ENCODE data around the gene URGCP. TPM values are rescaled to one million over a fixed set of nuclear protein-coding genes. Genes with fewer than 3 reads are reported as not detected.

The URGCP gene
- total and polyA plus RNA-seq, 2 experiments from 2014 or later = 7.2 to 13.2 TPM

DNA sequence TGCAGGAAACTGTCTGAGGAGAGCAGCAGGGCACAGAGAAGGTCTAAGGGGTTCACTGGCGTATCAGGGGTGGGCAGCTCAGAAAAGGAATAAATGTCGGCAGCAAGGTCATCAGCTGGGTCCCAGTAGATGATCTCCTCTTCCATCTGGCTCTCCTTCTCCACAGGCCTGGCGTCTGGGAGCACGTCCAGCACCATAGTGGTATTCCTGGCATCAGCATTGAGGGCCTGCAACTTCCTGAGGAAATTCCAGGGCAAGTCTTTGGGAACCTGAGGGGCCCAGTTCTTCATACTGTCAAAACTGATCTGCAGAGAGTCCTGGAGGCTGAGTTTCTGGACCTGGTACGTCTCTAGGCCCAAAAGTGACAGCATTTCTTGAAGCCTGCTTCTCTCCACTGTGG lies 27.5 kb downstream of the URGCP start:
- H3K27me3 Mint-ChIP-seq (ENCODE audit: insufficient read depth, low read depth, poor library complexity) = peaks cover 14% of the 10 kb centered on the region
- H3K27ac Mint-ChIP-seq = peak overlapping the region; percentile 45; the same call in 1 of the 2 replicates
- no peaks in the 10 kb centered on the region; the same call in 2 of the 3 replicates for H3K9me3 Mint-ChIP-seq
- TF ChIP-seq ZNF114 (CRISPR knock-in tag; IDR thresholded peaks at IDR 0.05) = no peak
- H3K4me3 Mint-ChIP-seq = no peak overlapping the region
- Histone ChIP-seq H2AFZ (no peak overlapping the region), H3K4me3 (no peak overlapping the region), H3K4me2 (no peak overlapping the region), H3K79me2 (replicated peaks; ENCODE audit: insufficient read depth) (no peaks in the 10 kb centered on the region), H3K36me3 (ENCODE audit: insufficient read depth) (no peaks in the 10 kb centered on the region), H3K9me2 (ENCODE audit: insufficient read depth) (no peaks in the 10 kb centered on the region; the same call in 1 of the 2 replicates), H4K20me1 (replicated peaks; ENCODE audit: insufficient read depth) (no peaks in the 10 kb centered on the region), H3K27me3 (ENCODE audit: insufficient read depth) (no peaks in the 10 kb centered on the region), H3K4me1 (ENCODE audit: insufficient read depth) (peaks cover 7% of the 10 kb centered on the region; the same call in 1 of the 2 replicates), H3K27ac (ENCODE audit: low read depth) (no peak overlapping the region), H3F3A (replicated peaks; ENCODE audit: low read depth) (no peaks in the 10 kb centered on the region)
- DNase-seq (ENCODE audit: low spot score) (no peak), ATAC-seq (no peak)
- peaks cover 16% of the 10 kb centered on the region for H3K4me1 Mint-ChIP-seq
- peaks cover 47% of the 10 kb centered on the region for H3K36me3 Mint-ChIP-seq (ENCODE audit: low read depth)

GRCh38 chr7:43877968-43878864 lies 28.2 kb downstream of the URGCP start:
- ATAC-seq (no peak), DNase-seq (ENCODE audit: low spot score) (no peak)
- H3K4me3 Mint-ChIP-seq = no peak overlapping the region; the same call in 2 of the 3 replicates
- no peak overlapping the region for H3K4me2 ChIP-seq
- H3K9me3 Mint-ChIP-seq = no peaks in the 10 kb centered on the region; the same call in 2 of the 3 replicates
- TF ChIP-seq ETS1 (IDR thresholded peaks at IDR 0.05) = no peak
- TF ChIP-seq, protein P1, sequence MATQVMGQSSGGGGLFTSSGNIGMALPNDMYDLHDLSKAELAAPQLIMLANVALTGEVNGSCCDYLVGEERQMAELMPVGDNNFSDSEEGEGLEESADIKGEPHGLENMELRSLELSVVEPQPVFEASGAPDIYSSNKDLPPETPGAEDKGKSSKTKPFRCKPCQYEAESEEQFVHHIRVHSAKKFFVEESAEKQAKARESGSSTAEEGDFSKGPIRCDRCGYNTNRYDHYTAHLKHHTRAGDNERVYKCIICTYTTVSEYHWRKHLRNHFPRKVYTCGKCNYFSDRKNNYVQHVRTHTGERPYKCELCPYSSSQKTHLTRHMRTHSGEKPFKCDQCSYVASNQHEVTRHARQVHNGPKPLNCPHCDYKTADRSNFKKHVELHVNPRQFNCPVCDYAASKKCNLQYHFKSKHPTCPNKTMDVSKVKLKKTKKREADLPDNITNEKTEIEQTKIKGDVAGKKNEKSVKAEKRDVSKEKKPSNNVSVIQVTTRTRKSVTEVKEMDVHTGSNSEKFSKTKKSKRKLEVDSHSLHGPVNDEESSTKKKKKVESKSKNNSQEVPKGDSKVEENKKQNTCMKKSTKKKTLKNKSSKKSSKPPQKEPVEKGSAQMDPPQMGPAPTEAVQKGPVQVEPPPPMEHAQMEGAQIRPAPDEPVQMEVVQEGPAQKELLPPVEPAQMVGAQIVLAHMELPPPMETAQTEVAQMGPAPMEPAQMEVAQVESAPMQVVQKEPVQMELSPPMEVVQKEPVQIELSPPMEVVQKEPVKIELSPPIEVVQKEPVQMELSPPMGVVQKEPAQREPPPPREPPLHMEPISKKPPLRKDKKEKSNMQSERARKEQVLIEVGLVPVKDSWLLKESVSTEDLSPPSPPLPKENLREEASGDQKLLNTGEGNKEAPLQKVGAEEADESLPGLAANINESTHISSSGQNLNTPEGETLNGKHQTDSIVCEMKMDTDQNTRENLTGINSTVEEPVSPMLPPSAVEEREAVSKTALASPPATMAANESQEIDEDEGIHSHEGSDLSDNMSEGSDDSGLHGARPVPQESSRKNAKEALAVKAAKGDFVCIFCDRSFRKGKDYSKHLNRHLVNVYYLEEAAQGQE (IDR thresholded peaks at IDR 0.05; ENCODE audit: unreplicated experiment) = no peak
- H3K4me3 ChIP-seq = no peak overlapping the region
- H3K36me3 ChIP-seq (ENCODE audit: insufficient read depth) = no peaks in the 10 kb centered on the region
- H3K4me1 Mint-ChIP-seq = peaks cover 16% of the 10 kb centered on the region
- peaks cover 43% of the 10 kb centered on the region for H3K36me3 Mint-ChIP-seq (ENCODE audit: low read depth)
- H4K20me1 ChIP-seq (replicated peaks; ENCODE audit: insufficient read depth) = no peaks in the 10 kb centered on the region
- H3K27me3 Mint-ChIP-seq (ENCODE audit: insufficient read depth, low read depth, poor library complexity) = peaks cover 14% of the 10 kb centered on the region
- H3K27ac ChIP-seq (ENCODE audit: low read depth) = no peak overlapping the region
- H3K4me1 ChIP-seq (ENCODE audit: insufficient read depth) = peaks cover 7% of the 10 kb centered on the region; the same call in 1 of the 2 replicates
- H3K9me2 ChIP-seq (ENCODE audit: insufficient read depth) = peaks cover 4% of the 10 kb centered on the region; the same call in 1 of the 2 replicates
- H3F3A ChIP-seq (replicated peaks; ENCODE audit: low read depth) = no peaks in the 10 kb centered on the region
- H3K79me2 ChIP-seq (replicated peaks; ENCODE audit: insufficient read depth) = no peaks in the 10 kb centered on the region
- peak overlapping the region; percentile 45; the same call in 1 of the 2 replicates for H3K27ac Mint-ChIP-seq
- no peak overlapping the region for H2AFZ ChIP-seq
- H3K27me3 ChIP-seq (ENCODE audit: insufficient read depth) = no peaks in the 10 kb centered on the region

All from GM23338 (cell line).